Adrenal gland (tissue), 12 donors: ENCODE measurements around the gene GPR101. TPM values are rescaled to one million over a fixed set of nuclear protein-coding genes. Genes with fewer than 3 reads are reported as not detected.
"Not testable (repeated sequence)": the region's sequence is repeated elsewhere in the genome, so short reads cannot be mapped to it uniquely, and the experiment has no call there.

Experiments
- DNase-seq, 7 donors: peaks; one replicate each; pipeline ENCODE4 v3.0.0-alpha.2; 2019 to 2020
- H3K27ac ChIP-seq, 5 donors: fragments of 200-600 bp; sonication (generic) in 4 of 5; 1 replicate in 3 of 5; 2 replicates in 2 of 5; pipeline versions ENCODE4 v1.5.1 to v1.8.0; 2016 to 2020; ENCODE audit warnings: mild to moderate bottlenecking in 1 of 5
- H3K27me3 ChIP-seq: fragments of 200-600 bp; 2 replicates; pipeline ENCODE4 v1.8.0; 2021
- H3K36me3 ChIP-seq, 2 donors: fragments of 200-600 bp; replicated peaks in 1 of 2; 1 replicate in 1 of 2; 2 replicates in 1 of 2; pipeline versions ENCODE4 v1.5.1 to v1.8.0; 2018 to 2022
- H3K4me1 ChIP-seq, 2 donors: fragments of 200-600 bp; replicated peaks in 1 of 2; 1 replicate in 1 of 2; 2 replicates in 1 of 2; pipeline versions ENCODE4 v1.5.1 to v1.8.0; 2018 to 2021
- H3K4me3 ChIP-seq, 4 donors: fragments of 200-600 bp; sonication (generic) in 3 of 4; one replicate each; pipeline ENCODE4 v1.5.1; 2016 to 2018
- H3K9me3 ChIP-seq, 3 donors: fragments of 200-600 bp; sonication (generic) in 1 of 3; replicated peaks in 1 of 3; 1 replicate in 2 of 3; 2 replicates in 1 of 3; pipeline versions ENCODE4 v1.5.1 to v1.8.0; 2016 to 2021
- POLR2A ChIP-seq, 2 donors: fragments of 450-650 bp; IDR thresholded peaks; one replicate each; pipeline ENCODE4 v1.6.1; 2017; ENCODE audit warnings: antibody characterized with exemption in 2 of 2, mild to moderate bottlenecking in 2 of 2, moderate library complexity in 1 of 2
- WGBS, 4 donors: extraction: QIAGEN DNeasy Blood & Tissue Kit in 2 of 4; methylation state at CpG; one replicate each; pipeline versions ENCODE4 v1.1.5 to v1.1.7; 2013 to 2017; 5-methylcytosine and 5-hydroxymethylcytosine counted together
- intact Hi-C, 2 donors: fragments of 100-400 bp; cut with DNase I; formaldehyde crosslinking; loops; one replicate each; pipeline versions ENCODE4 v1.14.1 to v1.15.0; 2022 to 2023
- polyA plus RNA-seq, 3 donors: library from polyadenylated mRNA; stranded (reverse); fragments of 200-250 nt in 2 of 3; fragments of 350-450 nt in 1 of 3; fragmentation: Illumina TruSeq in 1 of 3; extraction: RNeasy Lipid Tissue Mini Kit (QIAGEN cat#74804) in 1 of 3; gene quantifications; one replicate each; pipeline ENCODE4 v1.2.3, GENCODE V29; 2013 to 2014
- total RNA-seq, 9 donors: library from RNA; depleted of rRNA in 4 of 9; stranded (reverse); fragments of >200 nt in 4 of 9; fragments of 120-200 nt in 1 of 9; fragmentation: NEBNext Ultra II Directional in 1 of 9; extraction: Animal tissue kit (Norgen Biotek cat#: 25700) in 1 of 9; gene quantifications; one replicate each; pipeline versions ENCODE4 v1.1.0 to v1.2.4, GENCODE V29; 2013 to 2023
- TF ChIP-seq, protein P1 (sequence below), 6 experiments: fragments of 450-650 bp in 4 of 6; fragments of 200-600 bp in 2 of 6; sonication (generic) in 1 of 6; IDR thresholded peaks; 1 replicate in 5 of 6; 2 replicates in 1 of 6; pipeline versions ENCODE4 v1.5.1 to v1.8.0; 2016 to 2021; ENCODE audit warnings: antibody characterized with exemption in 6 of 6, mild to moderate bottlenecking in 2 of 6, moderate library complexity in 1 of 6
- donor health status: healthy with polysubstance abuse.
- donor health status: Bipolar disorder and iron deficiency.
- donor health status: DM: yes; HTN: yes; CAD: no.
- donor health status: DM: no; HTN: no; CAD: no.
- donor health status: DM: no; HTN: no; CAD: no.
- donor health status: DM: yes; HTN: yes; CAD: no.

The GPR101 gene
- total and polyA plus RNA-seq, 12 donors = not detected

DNA sequence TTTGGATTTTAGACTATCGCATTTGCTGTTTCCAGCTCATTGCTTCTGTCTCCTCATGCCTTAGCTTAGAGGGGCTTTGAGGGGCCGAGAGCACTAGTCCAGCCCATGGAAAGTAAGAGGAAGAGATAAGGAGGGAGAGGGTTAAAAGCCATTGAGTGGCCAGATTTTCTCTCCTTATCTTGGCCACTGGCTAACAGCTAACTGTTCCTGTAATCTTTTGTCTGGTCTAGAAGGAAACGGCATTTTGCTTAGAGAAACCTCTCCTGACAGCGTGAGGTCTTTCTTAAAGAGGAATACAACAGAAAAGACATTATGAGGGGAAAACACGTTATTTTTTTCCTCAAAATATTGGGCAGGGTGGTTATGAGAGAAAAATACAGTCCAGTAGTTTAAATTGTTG lies 7.9 kb downstream of the GPR101 start:
- H3K4me3 ChIP-seq = no peak overlapping the region
- intact Hi-C loops = no loop called here
- TF ChIP-seq, protein P1, sequence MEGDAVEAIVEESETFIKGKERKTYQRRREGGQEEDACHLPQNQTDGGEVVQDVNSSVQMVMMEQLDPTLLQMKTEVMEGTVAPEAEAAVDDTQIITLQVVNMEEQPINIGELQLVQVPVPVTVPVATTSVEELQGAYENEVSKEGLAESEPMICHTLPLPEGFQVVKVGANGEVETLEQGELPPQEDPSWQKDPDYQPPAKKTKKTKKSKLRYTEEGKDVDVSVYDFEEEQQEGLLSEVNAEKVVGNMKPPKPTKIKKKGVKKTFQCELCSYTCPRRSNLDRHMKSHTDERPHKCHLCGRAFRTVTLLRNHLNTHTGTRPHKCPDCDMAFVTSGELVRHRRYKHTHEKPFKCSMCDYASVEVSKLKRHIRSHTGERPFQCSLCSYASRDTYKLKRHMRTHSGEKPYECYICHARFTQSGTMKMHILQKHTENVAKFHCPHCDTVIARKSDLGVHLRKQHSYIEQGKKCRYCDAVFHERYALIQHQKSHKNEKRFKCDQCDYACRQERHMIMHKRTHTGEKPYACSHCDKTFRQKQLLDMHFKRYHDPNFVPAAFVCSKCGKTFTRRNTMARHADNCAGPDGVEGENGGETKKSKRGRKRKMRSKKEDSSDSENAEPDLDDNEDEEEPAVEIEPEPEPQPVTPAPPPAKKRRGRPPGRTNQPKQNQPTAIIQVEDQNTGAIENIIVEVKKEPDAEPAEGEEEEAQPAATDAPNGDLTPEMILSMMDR (IDR thresholded peaks at IDR 0.05) = no peak
- no peak for DNase-seq
- H3K36me3 ChIP-seq = no peaks in the 10 kb centered on the region
- H3K27me3 ChIP-seq = peaks cover 18% of the 10 kb centered on the region
- H3K27ac ChIP-seq = no peak overlapping the region
- no peaks in the 10 kb centered on the region for H3K4me1 ChIP-seq
- 21 to 39% (median 33%) methylated on average over 5 of the region's 5 CpGs for WGBS, 4 donors
- H3K9me3 ChIP-seq = no peaks in the 10 kb centered on the region

DNA sequence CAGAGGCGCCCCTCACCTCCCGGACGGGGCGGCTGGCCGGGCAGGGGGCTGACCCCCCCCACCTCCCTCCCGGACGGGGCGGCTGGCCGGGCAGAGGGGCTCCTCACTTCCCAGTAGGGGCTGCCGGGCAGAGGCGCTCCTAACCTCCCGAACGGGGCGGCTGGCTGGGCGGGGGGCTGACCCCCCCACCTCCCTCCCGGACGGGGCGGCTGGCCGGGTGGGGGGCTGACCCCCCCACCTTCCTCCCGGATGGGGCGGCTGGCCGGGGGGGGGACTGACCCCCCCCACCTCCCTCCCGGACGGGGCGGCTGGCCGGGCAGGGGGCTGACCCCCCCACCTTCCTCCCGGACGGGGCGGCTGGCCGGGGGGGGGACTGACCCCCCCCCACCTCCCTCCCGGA lies 33.6 kb downstream of the GPR101 start:
- H3K27me3 ChIP-seq, DNase-seq, H3K4me1 ChIP-seq, intact Hi-C loops, H3K27ac ChIP-seq, H3K4me3 ChIP-seq, H3K36me3 ChIP-seq, H3K9me3 ChIP-seq: not testable (repeated sequence)
- 80 to 85% methylated on average over 8 to 11 of the region's 31 CpGs; no CpG with 5 or more reads in 2 of the 4 donors for WGBS, 4 donors

DNA sequence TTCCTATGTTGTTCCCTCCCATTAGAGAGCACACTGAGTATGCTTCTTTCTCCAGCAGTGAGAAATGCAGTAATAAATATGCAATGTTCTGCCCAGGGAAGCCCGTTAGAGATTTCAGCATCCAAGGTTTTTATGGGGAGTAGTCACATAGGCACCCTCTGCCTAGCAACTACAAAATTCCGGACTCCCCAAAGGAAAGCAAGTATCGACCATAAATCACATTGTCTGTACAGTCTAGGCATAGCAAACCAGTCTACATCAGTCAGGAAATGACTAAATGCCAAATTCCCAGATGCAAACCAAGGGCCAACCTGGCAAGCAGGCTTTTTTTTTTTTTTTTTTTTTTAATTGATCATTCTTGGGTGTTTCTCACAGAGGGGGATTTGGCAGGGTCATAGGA lies 34.8 kb downstream of the GPR101 start:
- H3K4me3 ChIP-seq = no peak overlapping the region
- no peak for DNase-seq
- H3K27me3 ChIP-seq = peaks cover 5% of the 10 kb centered on the region
- H3K4me1 ChIP-seq = no peaks in the 10 kb centered on the region
- H3K36me3 ChIP-seq = no peaks in the 10 kb centered on the region
- no peaks in the 10 kb centered on the region for H3K9me3 ChIP-seq
- TF ChIP-seq, protein P1 (IDR thresholded peaks at IDR 0.05) = no peak
- no peak for TF ChIP-seq POLR2A (IDR thresholded peaks at IDR 0.05)
- WGBS, 4 donors = 51 to 67% (median 55%) methylated on average over 3 of the region's 3 CpGs
- H3K27ac ChIP-seq = no peak overlapping the region
- intact Hi-C loops = no loop called here

Other genes starting within 250 kb of the GPR101 start
- 100 to 1,000 TPM; 106 to 218 (median 136) TPM for gene RBMX, start 153.3 kb downstream of the GPR101 start, total RNA-seq
- gene RBMX, start 153.3 kb downstream of the GPR101 start, polyA plus RNA-seq = 100 to 1,000 TPM in 1 of 3 donors, 10 to 100 TPM in 2; 64.2 to 171 (median 99.6) TPM